Measurements from ENCODE around the gene UBN1. TPM values are rescaled to one million over a fixed set of nuclear protein-coding genes. Genes with fewer than 3 reads are reported as not detected.

Gene UBN1
- total and polyA plus RNA-seq, 10 of the 15 experiments (the other 5 are each of a cell fraction or from before 2014, with no cell fraction given) = 2.1 to 32.5 (median 13.9) TPM

GRCh38 chr16:4846503-4846900 is 779 bp upstream of the UBN1 start:
- H3K9ac ChIP-seq (ENCODE audit: control insufficient read depth, insufficient read depth, low read length) = peak overlapping the region; percentile 87
- peak overlapping the region; percentile 85 for H3K27ac ChIP-seq (ENCODE audit: control insufficient read depth, insufficient read depth)
- H3K79me2 ChIP-seq (ENCODE audit: control insufficient read depth, insufficient read depth, low read length) = peaks cover 62% of the 10 kb centered on the region
- no peaks in the 10 kb centered on the region for H3K27me3 ChIP-seq (replicated peaks in 1 of 2; ENCODE audit: control insufficient read depth in 2 of 2, insufficient read depth in 2 of 2, low read length in 1 of 2)
- ChIA-PET POLR2A (interaction anchor here (0.5 to 1.1 kb wide), 2 partner anchors 27 to 43 kb away, joined by 3 to 4 read pairs; no protein-coding TSS in a partner anchor), CTCF (interaction anchor here (0.6 kb wide), 1 partner anchor 1134 kb away, joined by 3 read pairs; no protein-coding TSS in a partner anchor), RAD21 (ENCODE audit: unreplicated experiment) (interaction anchor here (1.7 kb wide), 1 partner anchor 112 kb away, joined by 8 read pairs; the partner anchor contains the start of genes ANKS3 and DNAAF8), SMC1A (ENCODE audit: uncharacterized antibody, unreplicated experiment) (no interaction called here)
- H3K9me3 ChIP-seq (replicated peaks; ENCODE audit: control insufficient read depth, insufficient read depth, low read length) = no peaks in the 10 kb centered on the region
- DNase-seq (ENCODE audit: low read depth, low spot score) (no peak), FAIRE-seq (no peak), ATAC-seq (peak; percentile 69)
- 3% methylated on average over 27 of the region's 27 CpGs for WGBS (ENCODE audit: insufficient coverage, insufficient replicate concordance, low lambda C conversion rate, missing lambda C conversion rate)
- peak overlapping the region; percentile 81 for H3K4me3 ChIP-seq
- TF ChIP-seq NRF1 (conservative IDR thresholded peaks at IDR 0.05; ENCODE audit: low read depth, low read length) = no peak
- TF ChIP-seq HDAC2 (IDR thresholded peaks at IDR 0.05) = no peak
- TF ChIP-seq SMAD5 (IDR thresholded peaks at IDR 0.05; ENCODE audit: low read depth) = no peak
- peak; percentile 97 for TF ChIP-seq PAX5 (IDR thresholded peaks at IDR 0.05; ENCODE audit: borderline replicate concordance, low read depth, low read length)
- TF ChIP-seq RFX5 (IDR thresholded peaks at IDR 0.05; ENCODE audit: low read depth, low read length) = no peak
- TF ChIP-seq CBFB (IDR thresholded peaks at IDR 0.05; ENCODE audit: low read depth) = no peak
- TF ChIP-seq SMC3 (IDR thresholded peaks at IDR 0.05; ENCODE audit: borderline replicate concordance, low read length) = no peak
- TF ChIP-seq POLR2AphosphoS2 (IDR thresholded peaks at IDR 0.05; ENCODE audit: low read depth, low read length) = no peak
- peak; percentile 37; the same call in 1 of the 2 replicates for TF ChIP-seq RUNX3 (IDR thresholded peaks at IDR 0.05; ENCODE audit: low read length)
- peak; percentile 32; the same call in 1 of the 2 replicates for TF ChIP-seq NFYB (IDR thresholded peaks at IDR 0.05; ENCODE audit: insufficient read depth, low read depth, low read length)
- no peak for TF ChIP-seq NR2F1 (conservative IDR thresholded peaks at IDR 0.05)
- peak; percentile 37; the same call in 1 of the 2 replicates for TF ChIP-seq YY1 (IDR thresholded peaks at IDR 0.05; ENCODE audit: low read depth, low read length)
- TF ChIP-seq POLR2A (IDR thresholded peaks at IDR 0.05; ENCODE audit: low read depth, low read length) = no peak
- TF ChIP-seq SPI1 (IDR thresholded peaks at IDR 0.05; ENCODE audit: borderline replicate concordance, insufficient read depth, low read depth, low read length) = 0 out of 2 replicates have a peak, but pooled peaks have one; percentile 45
- TF ChIP-seq TARDBP (IDR thresholded peaks at IDR 0.05; ENCODE audit: borderline replicate concordance) = no peak
- no peak for TF ChIP-seq PML (IDR thresholded peaks at IDR 0.05; ENCODE audit: low read length)
- TF ChIP-seq ZZZ3 (IDR thresholded peaks at IDR 0.05; ENCODE audit: control insufficient read depth, insufficient read length, low read depth) = no peak
- no peak for TF ChIP-seq HSF1 (IDR thresholded peaks at IDR 0.05; ENCODE audit: low read depth, low read length)
- TF ChIP-seq FOS (IDR thresholded peaks at IDR 0.05; ENCODE audit: borderline replicate concordance, extremely low read depth, insufficient read length) = no peak
- no peak for TF ChIP-seq BHLHE40 (IDR thresholded peaks at IDR 0.05; ENCODE audit: borderline replicate concordance in 1 of 2, low read depth in 2 of 2, low read length in 1 of 2)
- H3K4me1 ChIP-seq (ENCODE audit: control insufficient read depth, insufficient read depth, low read length) = no peaks in the 10 kb centered on the region
- intact Hi-C loops (cut with micrococcal nuclease; ENCODE audit: unreplicated experiment) (loop anchor here (2.0 to 10.0 kb wide), 3 partner anchors 78 to 248 kb away; partner anchors contain the start of genes EEF2KMT and SEC14L5), in situ Hi-C loops (cut with MboI) (loop anchor here (10.0 kb wide), 1 partner anchor 238 kb away; no protein-coding TSS in a partner anchor)
- no TSS peak for BruUV-seq (replicated peaks)
- H3K36me3 ChIP-seq (ENCODE audit: control insufficient read depth in 2 of 2, insufficient read depth in 2 of 2, low read length in 1 of 2) = peaks cover 2 to 15% of the 10 kb centered on the region in 2 experiments
- H3K4me2 ChIP-seq (ENCODE audit: control insufficient read depth, insufficient read depth) = peak overlapping the region; percentile 100
- H4K20me1 ChIP-seq (ENCODE audit: control insufficient read depth, insufficient read depth) = no peaks in the 10 kb centered on the region
- peak overlapping the region; percentile 85 for H2AFZ ChIP-seq (ENCODE audit: control insufficient read depth, low read depth, low read length)
